Measurements from ENCODE around the gene CTSW.

GRCh38 chr11:65861533-65862183, 18.0 kb upstream of the CTSW start:
- TF ChIP-seq CTCF (IDR thresholded peaks at IDR 0.05; ENCODE audit: insufficient read depth, low read length, poor library complexity, severe bottlenecking) (no peak), EZH2phosphoT487 (conservative IDR thresholded peaks at IDR 0.05; ENCODE audit: low read length) (no peak)

Measured in SU-DHL-6 (cell line).